Loucy (cell line): ENCODE results near the gene PJA2.

Source experiments
- H2AFZ ChIP-seq: fragments of 200-600 bp; sonication (generic); 2 replicates; pipeline ENCODE4 v1.6.0; 2016; ENCODE audit warnings: antibody characterized with exemption, mild to moderate bottlenecking, low read length, moderate library complexity
- H3F3A ChIP-seq: fragments of 200-600 bp; 2 replicates; pipeline ENCODE4 v1.6.0; 2016; ENCODE audit warnings: antibody characterized with exemption, low read depth, mild to moderate bottlenecking
- H3K27me3 ChIP-seq: fragments of 200-600 bp; sonication (generic); 2 replicates; pipeline ENCODE4 v1.6.1; 2014; ENCODE audit warnings: low read length, mild to moderate bottlenecking; ENCODE audit not compliant: insufficient read depth, poor library complexity, severe bottlenecking
- H3K36me3 ChIP-seq: fragments of 200-600 bp; sonication (generic); 2 replicates; pipeline ENCODE4 v1.6.1; 2016; ENCODE audit warnings: low read length; ENCODE audit not compliant: insufficient read depth
- H3K4me1 ChIP-seq: fragments of 200-600 bp; sonication (generic); 2 replicates; pipeline ENCODE4 v1.5.1; 2014; ENCODE audit warnings: low read length, mild to moderate bottlenecking; ENCODE audit not compliant: insufficient read depth, poor library complexity, severe bottlenecking
- H3K4me2 ChIP-seq: fragments of 200-600 bp; sonication (generic); 2 replicates; pipeline ENCODE4 v1.6.0; 2014; ENCODE audit warnings: antibody characterized with exemption, low read length, low read depth, mild to moderate bottlenecking; ENCODE audit not compliant: poor library complexity, severe bottlenecking
- H3K4me3 ChIP-seq: fragments of 200-600 bp; sonication (generic); 2 replicates; pipeline ENCODE4 v1.5.1; 2014; ENCODE audit warnings: low read length, mild to moderate bottlenecking, mixed read lengths; ENCODE audit not compliant: poor library complexity, severe bottlenecking
- H3K79me2 ChIP-seq: fragments of 200-600 bp; sonication (generic); 2 replicates; pipeline ENCODE4 v1.6.1; 2014; ENCODE audit warnings: low read length; ENCODE audit not compliant: insufficient read depth
- H3K9ac ChIP-seq: fragments of 200-600 bp; sonication (generic); 2 replicates; pipeline ENCODE4 v1.6.0; 2014; ENCODE audit warnings: mild to moderate bottlenecking, low read depth, low read length, moderate library complexity; ENCODE audit not compliant: poor library complexity, severe bottlenecking
- H3K9me2 ChIP-seq: fragments of 200-600 bp; sonication (generic); replicated peaks from 2 replicates; pipeline ENCODE4 v1.6.1; 2016; ENCODE audit warnings: low read depth, low read length, mixed read lengths
- H3K9me3 ChIP-seq: fragments of 200-600 bp; sonication (generic); 2 replicates; pipeline ENCODE4 v1.6.1; 2014; ENCODE audit warnings: mild to moderate bottlenecking, antibody characterized with exemption, low read length, low read depth; ENCODE audit not compliant: insufficient read depth
- H4K20me1 ChIP-seq: fragments of 200-600 bp; sonication (generic); 2 replicates; pipeline ENCODE4 v1.6.0; 2014; ENCODE audit warnings: antibody characterized with exemption, low read length, mild to moderate bottlenecking; ENCODE audit not compliant: insufficient read depth, poor library complexity, severe bottlenecking
- CTCF ChIP-seq: fragments of 200-600 bp; sonication (generic); conservative IDR thresholded peaks from 2 replicates; pipeline ENCODE4 v1.5.1; 2014; ENCODE audit warnings: mild to moderate bottlenecking, antibody characterized with exemption, low read length
- EZH2phosphoT487 ChIP-seq: fragments of 200-600 bp; IDR thresholded peaks from 2 replicates; pipeline ENCODE4 v1.6.1; 2018; ENCODE audit warnings: antibody characterized with exemption, mild to moderate bottlenecking, moderate library complexity, borderline replicate concordance

PJA2 gene

GRCh38 chr5:109357807-109358206, 52.0 kb downstream of the PJA2 start:
- H3K4me2 ChIP-seq: no peak overlapping the region
- no peaks in the 10 kb centered on the region for H3K9me2 ChIP-seq
- no peaks in the 10 kb centered on the region for H3F3A ChIP-seq
- no peaks in the 10 kb centered on the region for H3K9me3 ChIP-seq
- H3K4me1 ChIP-seq: no peaks in the 10 kb centered on the region
- peaks cover 3% of the 10 kb centered on the region for H4K20me1 ChIP-seq
- no peak overlapping the region for H2AFZ ChIP-seq
- no peak overlapping the region for H3K9ac ChIP-seq
- peaks cover 65% of the 10 kb centered on the region; the same call in 1 of the 2 replicates for H3K36me3 ChIP-seq
- TF ChIP-seq EZH2phosphoT487 (no peak), CTCF (no peak)
- no peak overlapping the region for H3K4me3 ChIP-seq
- H3K79me2 ChIP-seq: no peaks in the 10 kb centered on the region
- no peaks in the 10 kb centered on the region for H3K27me3 ChIP-seq

GRCh38 chr5:109354761-109355160, 55.0 kb downstream of the PJA2 start:
- H3K27me3 ChIP-seq: no peaks in the 10 kb centered on the region
- H3K9me2 ChIP-seq: no peaks in the 10 kb centered on the region
- no peaks in the 10 kb centered on the region for H3F3A ChIP-seq
- H3K79me2 ChIP-seq: no peaks in the 10 kb centered on the region
- peaks cover 5% of the 10 kb centered on the region for H4K20me1 ChIP-seq
- H3K9ac ChIP-seq: no peak overlapping the region
- H3K36me3 ChIP-seq: peaks cover 52% of the 10 kb centered on the region; the same call in 1 of the 2 replicates
- no peak overlapping the region for H3K4me3 ChIP-seq
- no peak overlapping the region for H2AFZ ChIP-seq
- TF ChIP-seq EZH2phosphoT487: no peak
- no peak for TF ChIP-seq CTCF
- no peaks in the 10 kb centered on the region for H3K4me1 ChIP-seq
- H3K9me3 ChIP-seq: no peaks in the 10 kb centered on the region
- H3K4me2 ChIP-seq: no peak overlapping the region

GRCh38 chr5:109351988-109352864, 57.5 kb downstream of the PJA2 start:
- Histone ChIP-seq H3K27me3 (no peaks in the 10 kb centered on the region), H3K36me3 (peaks cover 51% of the 10 kb centered on the region; the same call in 1 of the 2 replicates), H3K9ac (no peak overlapping the region), H4K20me1 (peaks cover 3% of the 10 kb centered on the region), H2AFZ (no peak overlapping the region), H3K79me2 (no peaks in the 10 kb centered on the region), H3K9me2 (no peaks in the 10 kb centered on the region), H3K9me3 (no peaks in the 10 kb centered on the region), H3K4me1 (no peaks in the 10 kb centered on the region), H3K4me2 (no peak overlapping the region), H3F3A (no peaks in the 10 kb centered on the region), H3K4me3 (no peak overlapping the region)
- TF ChIP-seq EZH2phosphoT487: no peak
- no peak for TF ChIP-seq CTCF
